ENCODE results near the gene TCF7L1. TPM values are rescaled to one million over a fixed set of nuclear protein-coding genes. Genes with fewer than 3 reads are reported as not detected.

The TCF7L1 gene
- total and polyA plus RNA-seq, 2 donors (not counting 3 experiments of a cell fraction or from before 2014, with no cell fraction given), result 9.6 to 17.4 TPM

DNA sequence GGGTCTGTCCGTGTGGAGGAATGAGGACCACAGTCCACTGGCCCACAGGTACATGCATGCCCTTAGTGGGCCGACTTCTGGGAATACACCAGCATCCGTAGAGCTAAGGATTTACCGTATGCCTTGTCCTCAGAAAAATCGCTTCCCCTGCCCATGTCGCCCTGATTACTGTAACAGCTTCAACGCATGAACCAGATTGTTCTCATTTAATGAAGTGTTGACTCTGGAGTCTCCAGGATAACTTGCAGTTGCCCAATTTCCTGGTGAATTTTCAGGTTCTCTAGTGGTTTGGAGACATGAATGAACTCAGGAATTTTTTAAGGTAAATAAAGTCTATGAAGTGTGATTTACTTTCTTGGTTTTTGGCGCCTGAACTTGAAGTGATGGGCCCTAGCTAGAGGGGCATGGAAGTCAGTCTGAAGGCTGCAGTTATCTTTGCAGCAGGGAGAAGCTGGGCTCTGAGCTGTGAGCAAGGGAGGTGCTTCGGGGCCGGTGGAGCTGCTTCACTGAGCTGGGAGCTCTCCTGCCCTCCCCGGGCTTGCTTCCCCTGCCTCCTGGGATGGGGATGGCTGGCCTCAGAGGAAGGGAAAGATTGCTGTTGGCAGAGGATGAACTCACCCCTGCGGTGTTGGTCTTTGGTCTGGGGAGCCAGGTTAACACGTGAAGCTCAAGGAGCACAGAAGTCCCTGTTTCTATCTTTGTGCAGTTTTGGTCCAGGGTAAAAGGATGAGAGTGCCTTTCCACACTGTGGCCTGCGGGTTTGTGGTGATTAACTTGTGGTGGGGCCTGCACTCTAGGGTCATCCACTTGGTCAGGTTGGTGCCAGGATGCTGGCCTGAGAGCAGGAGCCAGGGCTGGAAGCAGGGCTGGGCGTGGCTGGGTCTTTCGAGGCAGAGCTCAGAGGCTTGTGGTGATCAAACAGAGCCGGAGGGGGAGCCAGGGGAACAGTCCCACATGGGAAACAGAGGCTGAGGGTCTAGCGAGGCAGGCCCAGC is 28.1 kb downstream of the TCF7L1 start:
- no TSS peak for BruUV-seq (replicated peaks)
- CTCF ChIA-PET, result interaction anchor here (1.5 kb wide), 2 partner anchors 53 to 80 kb away, joined by 3 read pairs; no protein-coding TSS in a partner anchor
- Histone ChIP-seq H3K9ac (replicated peaks; ENCODE audit: extremely low read depth, insufficient read depth, low read length) (no peak overlapping the region), H3K4me1 (ENCODE audit: control insufficient read depth, extremely low read depth, insufficient read depth, low read length) (peaks cover 10% of the 10 kb centered on the region), H3K36me3 (ENCODE audit: control insufficient read depth in 2 of 2, extremely low read depth in 1 of 2, insufficient read depth in 2 of 2, low read length in 2 of 2) (no peaks in the 10 kb centered on the region), H3K27me3 (ENCODE audit: control insufficient read depth in 2 of 2, insufficient read depth in 2 of 2, low read length in 2 of 2) (no peaks in the 10 kb centered on the region), H4K20me1 (replicated peaks; ENCODE audit: control insufficient read depth, extremely low read depth, insufficient read depth, low read length) (no peaks in the 10 kb centered on the region), H2AFZ (ENCODE audit: low read depth, low read length) (no peak overlapping the region), H3K4me2 (ENCODE audit: insufficient read depth, low read length) (no peak overlapping the region), H3K4me3 (replicated peaks in 1 of 3; ENCODE audit: insufficient read depth in 1 of 3, low read depth in 1 of 3, low read length in 3 of 3) (no peak overlapping the region), H3K79me2 (ENCODE audit: control insufficient read depth, insufficient read depth, low read length) (peaks cover 3% of the 10 kb centered on the region), H3K9me1 (replicated peaks; ENCODE audit: control insufficient read depth, extremely low read depth, insufficient read depth, low read length) (no peaks in the 10 kb centered on the region), H3K27ac (ENCODE audit: insufficient read depth, low read depth, low read length) (no peak overlapping the region), H3K9me3 (replicated peaks; ENCODE audit: control insufficient read depth, insufficient read depth, low read length) (no peaks in the 10 kb centered on the region)
- DNase-seq (ENCODE audit: low read depth, low spot score) (no peak), FAIRE-seq (no peak)
- intact Hi-C loops (cut with micrococcal nuclease) (no loop called here), dilution Hi-C loops (cut with MboI; ENCODE audit: extremely low pct_ligation_motif_present, low sequenced_read_pairs) (no loop called here)
- POLR2A ChIA-PET, result no interaction called here
- no peak for TF ChIP-seq GATA2 (IDR thresholded peaks at IDR 0.05; ENCODE audit: insufficient read depth, insufficient read length, low read depth, low read length)
- TF ChIP-seq, protein P1, sequence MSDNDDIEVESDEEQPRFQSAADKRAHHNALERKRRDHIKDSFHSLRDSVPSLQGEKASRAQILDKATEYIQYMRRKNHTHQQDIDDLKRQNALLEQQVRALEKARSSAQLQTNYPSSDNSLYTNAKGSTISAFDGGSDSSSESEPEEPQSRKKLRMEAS (IDR thresholded peaks at IDR 0.05; ENCODE audit: insufficient read depth, insufficient read length), result no peak
- TF ChIP-seq FOS (IDR thresholded peaks at IDR 0.05; ENCODE audit: borderline replicate concordance, insufficient read depth, low read length), result no peak
- no peak for TF ChIP-seq EZH2 (IDR thresholded peaks at IDR 0.05; ENCODE audit: borderline replicate concordance, low read depth, low read length, severe bottlenecking)
- no peak for TF ChIP-seq POLR2AphosphoS5 (IDR thresholded peaks at IDR 0.05; ENCODE audit: insufficient read depth, low read depth, low read length)

Data from endothelial cell of umbilical vein (primary cell).